HL-60 (cell line): ENCODE measurements around the gene RBFOX1.

Source experiments
- DNase-seq, 2 experiments: peaks; one replicate each; pipeline ENCODE4 v3.0.0-alpha.2; 2010 to 2020; ENCODE audit warnings: low read depth in 1 of 2, low spot score in 1 of 2
- H3K27ac ChIP-seq: fragments of 250-450 bp; sonication (Bioruptor Pico); replicated peaks from 2 replicates; pipeline ENCODE4 v1.5.1; 2020; ENCODE audit warnings: mild to moderate bottlenecking, moderate library complexity
- H3K27me3 ChIP-seq: fragments of 250-450 bp; sonication (Bioruptor Pico); 2 replicates; pipeline ENCODE4 v1.5.1; 2021; ENCODE audit warnings: mild to moderate bottlenecking, moderate library complexity; ENCODE audit not compliant: insufficient read depth, poor library complexity, severe bottlenecking
- H3K4me3 ChIP-seq: replicated peaks from 2 replicates; pipeline ENCODE4 v1.5.1; 2011; ENCODE audit warnings: mild to moderate bottlenecking, control low read depth, low read length; ENCODE audit not compliant: insufficient read depth
- GABPA ChIP-seq: IDR thresholded peaks from 2 replicates; pipeline ENCODE4 v1.6.1; 2012; ENCODE audit warnings: low read depth
- POLR2AphosphoS5 ChIP-seq: IDR thresholded peaks from 2 replicates; pipeline ENCODE4 v1.6.1; 2012; ENCODE audit warnings: low read depth
- SPI1 ChIP-seq: IDR thresholded peaks from 2 replicates; pipeline ENCODE4 v1.6.1; 2012; ENCODE audit warnings: low read depth, mild to moderate bottlenecking, borderline replicate concordance
- TF ChIP-seq, protein P1 (sequence below): IDR thresholded peaks from one replicate; pipeline ENCODE4 v1.5.1; 2011; ENCODE audit warnings: low read length, control low read depth, inconsistent platforms; ENCODE audit not compliant: insufficient read depth
- TF ChIP-seq, protein P2 (sequence below): IDR thresholded peaks from 2 replicates; pipeline ENCODE4 v1.6.1; 2012; ENCODE audit warnings: low read depth; ENCODE audit not compliant: insufficient replicate concordance

RBFOX1 gene

GRCh38 chr16:7392206-7392605 is 59.6 kb downstream of the RBFOX1 start:
- DNase-seq = no peak
- no peaks in the 10 kb centered on the region for H3K27me3 ChIP-seq
- H3K27ac ChIP-seq = no peak overlapping the region
- TF ChIP-seq POLR2AphosphoS5 (no peak), GABPA (no peak), SPI1 (no peak)
- TF ChIP-seq, protein P1, sequence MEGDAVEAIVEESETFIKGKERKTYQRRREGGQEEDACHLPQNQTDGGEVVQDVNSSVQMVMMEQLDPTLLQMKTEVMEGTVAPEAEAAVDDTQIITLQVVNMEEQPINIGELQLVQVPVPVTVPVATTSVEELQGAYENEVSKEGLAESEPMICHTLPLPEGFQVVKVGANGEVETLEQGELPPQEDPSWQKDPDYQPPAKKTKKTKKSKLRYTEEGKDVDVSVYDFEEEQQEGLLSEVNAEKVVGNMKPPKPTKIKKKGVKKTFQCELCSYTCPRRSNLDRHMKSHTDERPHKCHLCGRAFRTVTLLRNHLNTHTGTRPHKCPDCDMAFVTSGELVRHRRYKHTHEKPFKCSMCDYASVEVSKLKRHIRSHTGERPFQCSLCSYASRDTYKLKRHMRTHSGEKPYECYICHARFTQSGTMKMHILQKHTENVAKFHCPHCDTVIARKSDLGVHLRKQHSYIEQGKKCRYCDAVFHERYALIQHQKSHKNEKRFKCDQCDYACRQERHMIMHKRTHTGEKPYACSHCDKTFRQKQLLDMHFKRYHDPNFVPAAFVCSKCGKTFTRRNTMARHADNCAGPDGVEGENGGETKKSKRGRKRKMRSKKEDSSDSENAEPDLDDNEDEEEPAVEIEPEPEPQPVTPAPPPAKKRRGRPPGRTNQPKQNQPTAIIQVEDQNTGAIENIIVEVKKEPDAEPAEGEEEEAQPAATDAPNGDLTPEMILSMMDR = no peak
- TF ChIP-seq, protein P2, sequence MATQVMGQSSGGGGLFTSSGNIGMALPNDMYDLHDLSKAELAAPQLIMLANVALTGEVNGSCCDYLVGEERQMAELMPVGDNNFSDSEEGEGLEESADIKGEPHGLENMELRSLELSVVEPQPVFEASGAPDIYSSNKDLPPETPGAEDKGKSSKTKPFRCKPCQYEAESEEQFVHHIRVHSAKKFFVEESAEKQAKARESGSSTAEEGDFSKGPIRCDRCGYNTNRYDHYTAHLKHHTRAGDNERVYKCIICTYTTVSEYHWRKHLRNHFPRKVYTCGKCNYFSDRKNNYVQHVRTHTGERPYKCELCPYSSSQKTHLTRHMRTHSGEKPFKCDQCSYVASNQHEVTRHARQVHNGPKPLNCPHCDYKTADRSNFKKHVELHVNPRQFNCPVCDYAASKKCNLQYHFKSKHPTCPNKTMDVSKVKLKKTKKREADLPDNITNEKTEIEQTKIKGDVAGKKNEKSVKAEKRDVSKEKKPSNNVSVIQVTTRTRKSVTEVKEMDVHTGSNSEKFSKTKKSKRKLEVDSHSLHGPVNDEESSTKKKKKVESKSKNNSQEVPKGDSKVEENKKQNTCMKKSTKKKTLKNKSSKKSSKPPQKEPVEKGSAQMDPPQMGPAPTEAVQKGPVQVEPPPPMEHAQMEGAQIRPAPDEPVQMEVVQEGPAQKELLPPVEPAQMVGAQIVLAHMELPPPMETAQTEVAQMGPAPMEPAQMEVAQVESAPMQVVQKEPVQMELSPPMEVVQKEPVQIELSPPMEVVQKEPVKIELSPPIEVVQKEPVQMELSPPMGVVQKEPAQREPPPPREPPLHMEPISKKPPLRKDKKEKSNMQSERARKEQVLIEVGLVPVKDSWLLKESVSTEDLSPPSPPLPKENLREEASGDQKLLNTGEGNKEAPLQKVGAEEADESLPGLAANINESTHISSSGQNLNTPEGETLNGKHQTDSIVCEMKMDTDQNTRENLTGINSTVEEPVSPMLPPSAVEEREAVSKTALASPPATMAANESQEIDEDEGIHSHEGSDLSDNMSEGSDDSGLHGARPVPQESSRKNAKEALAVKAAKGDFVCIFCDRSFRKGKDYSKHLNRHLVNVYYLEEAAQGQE = no peak
- no peak overlapping the region for H3K4me3 ChIP-seq

DNA sequence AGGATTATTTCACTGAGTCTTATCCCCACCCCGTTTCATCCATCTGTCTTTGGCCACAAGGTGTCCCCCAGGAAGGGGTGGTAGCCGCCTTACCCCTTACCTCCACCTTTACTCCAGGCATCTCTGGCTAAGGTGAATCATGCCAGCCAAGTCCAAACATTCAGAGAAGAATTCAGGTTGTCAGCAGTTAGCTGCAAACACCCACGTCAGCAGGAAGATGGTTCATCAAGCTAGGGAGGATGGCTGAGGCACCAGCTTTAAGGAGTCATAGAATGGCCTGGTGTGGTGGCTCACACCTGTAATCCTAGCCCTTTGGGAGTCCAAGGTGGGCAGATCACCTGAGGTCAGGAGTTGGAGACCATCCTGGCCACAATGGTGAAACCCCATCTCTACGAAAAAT is 61.0 kb downstream of the RBFOX1 start:
- DNase-seq = no peak
- TF ChIP-seq POLR2AphosphoS5 (no peak), SPI1 (no peak), GABPA (no peak)
- TF ChIP-seq, protein P2 = no peak
- TF ChIP-seq, protein P1 = no peak
- no peaks in the 10 kb centered on the region for H3K27me3 ChIP-seq

GRCh38 chr16:7394720-7395336 is 62.2 kb downstream of the RBFOX1 start:
- no peak for TF ChIP-seq GABPA
- TF ChIP-seq, protein P2 = no peak
- Histone ChIP-seq H3K4me3 (no peak overlapping the region), H3K27ac (no peak overlapping the region), H3K27me3 (no peaks in the 10 kb centered on the region)
- no peak for DNase-seq

More for the DNA sequence above, 61.0 kb downstream of the RBFOX1 start:
- H3K4me3 ChIP-seq = no peak overlapping the region
- no peak overlapping the region for H3K27ac ChIP-seq
